ENCODE measurements around the gene ALDH1L1. TPM values are rescaled to one million over a fixed set of nuclear protein-coding genes. Genes with fewer than 3 reads are reported as not detected.

The ALDH1L1 gene
- total and polyA plus RNA-seq, 9 of the 15 experiments (the other 6 are each of a cell fraction or from before 2014, with no cell fraction given), result 0.06 to 1.9 (median 0.57) TPM; not detected in 1

DNA sequence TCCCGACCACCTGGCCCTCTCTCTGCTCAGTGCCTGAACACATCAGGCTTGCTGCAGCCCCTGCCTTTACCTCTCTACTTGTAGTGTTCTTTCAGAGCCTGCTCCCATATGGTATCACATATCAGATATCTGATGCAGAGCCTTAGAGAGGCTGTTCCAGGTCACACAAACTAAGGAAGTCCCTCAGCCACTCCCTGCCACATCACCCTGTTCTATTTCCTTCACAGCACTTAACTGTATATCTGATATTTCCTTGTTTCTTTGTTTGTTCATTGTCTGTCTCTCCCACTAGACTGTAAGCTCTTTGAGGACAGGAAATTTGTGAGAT, 976 bp upstream of the ALDH1L1 start:
- Histone ChIP-seq H3K27ac (ENCODE audit: extremely low read depth, low read depth, low read length) (no peak overlapping the region), H2AFZ (ENCODE audit: low read depth, low read length) (no peak overlapping the region), H3K9me3 (replicated peaks; ENCODE audit: control insufficient read depth, insufficient read depth, low read depth, low read length) (no peaks in the 10 kb centered on the region), H3K9ac (ENCODE audit: insufficient read depth in 1 of 2, low read depth in 2 of 2, low read length in 2 of 2) (no peak overlapping the region), H3K4me3 (no peak overlapping the region), H3K36me3 (ENCODE audit: control insufficient read depth, insufficient read depth, low read length) (no peaks in the 10 kb centered on the region), H4K20me1 (replicated peaks; ENCODE audit: control insufficient read depth, insufficient read depth, low read length) (no peaks in the 10 kb centered on the region), H3K4me2 (ENCODE audit: insufficient read depth, low read length) (no peak overlapping the region), H3K27me3 (ENCODE audit: control insufficient read depth in 2 of 2, insufficient read depth in 2 of 2, low read length in 2 of 2) (peaks cover 0 to 2% of the 10 kb centered on the region in 2 experiments; a peak in 2 of 5 replicates), H3K9me1 (ENCODE audit: control insufficient read depth, insufficient read depth, low read length) (no peaks in the 10 kb centered on the region), H3K79me2 (ENCODE audit: control insufficient read depth, insufficient read depth, low read length) (no peaks in the 10 kb centered on the region), H3K4me1 (replicated peaks in 1 of 2; ENCODE audit: control insufficient read depth in 2 of 2, insufficient read depth in 2 of 2, low read length in 2 of 2) (no peaks in the 10 kb centered on the region; a peak in 1 of 5 replicates)
- ATAC-seq, result no peak
- POLR2A ChIA-PET, result no interaction called here
- in situ Hi-C loops (cut with MboI), result no loop called here
- no peak for DNase-seq (ENCODE audit: extremely low read depth in 1 of 4, low spot score in 3 of 4)
- 0% methylated on average over 1 of the region's 1 CpG for WGBS (ENCODE audit: insufficient coverage, low coverage, missing lambda C conversion rate)
- FAIRE-seq, result no peak
- CTCF ChIA-PET (ENCODE audit: low intra/inter-chr PET ratio), result no interaction called here
- no peak for TF ChIP-seq TEAD1 (CRISPR knock-in tag; IDR thresholded peaks at IDR 0.05)
- no peak for TF ChIP-seq ZNF41 (CRISPR knock-in tag; conservative IDR thresholded peaks at IDR 0.05)
- TF ChIP-seq CEBPB (tag; IDR thresholded peaks at IDR 0.05), result no peak
- no peak for TF ChIP-seq ZNF76 (CRISPR knock-in tag; IDR thresholded peaks at IDR 0.05; ENCODE audit: borderline replicate concordance)
- no peak for TF ChIP-seq RAD21 (CRISPR knock-in tag; conservative IDR thresholded peaks at IDR 0.05 in 1 of 2, IDR thresholded peaks at IDR 0.05 in 1 of 2)
- no peak for TF ChIP-seq ZNF121 (CRISPR knock-in tag; conservative IDR thresholded peaks at IDR 0.05)
- TF ChIP-seq POU5F1 (IDR thresholded peaks at IDR 0.05; ENCODE audit: borderline replicate concordance, low read depth, low read length, partially characterized antibody), result no peak
- no peak for TF ChIP-seq ZEB2 (IDR thresholded peaks at IDR 0.05)
- no peak for TF ChIP-seq PHF21A (IDR thresholded peaks at IDR 0.05; ENCODE audit: borderline replicate concordance, low read depth)
- no peak for TF ChIP-seq NFIX (CRISPR knock-in tag; IDR thresholded peaks at IDR 0.05; ENCODE audit: low read depth)
- TF ChIP-seq, protein P1, sequence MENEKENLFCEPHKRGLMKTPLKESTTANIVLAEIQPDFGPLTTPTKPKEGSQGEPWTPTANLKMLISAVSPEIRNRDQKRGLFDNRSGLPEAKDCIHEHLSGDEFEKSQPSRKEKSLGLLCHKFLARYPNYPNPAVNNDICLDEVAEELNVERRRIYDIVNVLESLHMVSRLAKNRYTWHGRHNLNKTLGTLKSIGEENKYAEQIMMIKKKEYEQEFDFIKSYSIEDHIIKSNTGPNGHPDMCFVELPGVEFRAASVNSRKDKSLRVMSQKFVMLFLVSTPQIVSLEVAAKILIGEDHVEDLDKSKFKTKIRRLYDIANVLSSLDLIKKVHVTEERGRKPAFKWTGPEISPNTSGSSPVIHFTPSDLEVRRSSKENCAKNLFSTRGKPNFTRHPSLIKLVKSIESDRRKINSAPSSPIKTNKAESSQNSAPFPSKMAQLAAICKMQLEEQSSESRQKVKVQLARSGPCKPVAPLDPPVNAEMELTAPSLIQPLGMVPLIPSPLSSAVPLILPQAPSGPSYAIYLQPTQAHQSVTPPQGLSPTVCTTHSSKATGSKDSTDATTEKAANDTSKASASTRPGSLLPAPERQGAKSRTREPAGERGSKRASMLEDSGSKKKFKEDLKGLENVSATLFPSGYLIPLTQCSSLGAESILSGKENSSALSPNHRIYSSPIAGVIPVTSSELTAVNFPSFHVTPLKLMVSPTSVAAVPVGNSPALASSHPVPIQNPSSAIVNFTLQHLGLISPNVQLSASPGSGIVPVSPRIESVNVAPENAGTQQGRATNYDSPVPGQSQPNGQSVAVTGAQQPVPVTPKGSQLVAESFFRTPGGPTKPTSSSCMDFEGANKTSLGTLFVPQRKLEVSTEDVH (IDR thresholded peaks at IDR 0.05; ENCODE audit: low read depth, partially characterized antibody), result no peak
- TF ChIP-seq MXI1 (IDR thresholded peaks at IDR 0.05; ENCODE audit: low read depth, low read length), result no peak
- TF ChIP-seq MBD1 (CRISPR knock-in tag; IDR thresholded peaks at IDR 0.05), result no peak
- no peak for TF ChIP-seq GATA2 (CRISPR knock-in tag; IDR thresholded peaks at IDR 0.05)
- TF ChIP-seq ZNF316 (IDR thresholded peaks at IDR 0.05), result no peak
- intact Hi-C loops (cut with micrococcal nuclease), result no loop called here
- no TSS peak for BruUV-seq (replicated peaks)
